Cardiac fibroblast (primary cell): ENCODE data around the gene ICAM4.

Source experiments
- DNase-seq, 2 donors: peaks; one replicate each; pipeline versions ENCODE4 v3.0.0 to v3.0.0-alpha.2; 2010; ENCODE audit warnings: low read depth in 2 of 2
- H3K4me3 ChIP-seq, 2 donors: replicated peaks in 1 of 2; 1 replicate in 1 of 2; 2 replicates in 1 of 2; pipeline ENCODE4 v1.5.1; 2011; ENCODE audit warnings: low read depth in 2 of 2, low read length in 2 of 2, mild to moderate bottlenecking in 2 of 2, moderate library complexity in 1 of 2
- CTCF ChIP-seq: IDR thresholded peaks from one replicate; pipeline ENCODE4 v1.5.1; 2011; ENCODE audit warnings: low read depth, mild to moderate bottlenecking, low read length, inconsistent platforms

The ICAM4 gene

GRCh38 chr19:10320602-10321416 is 34.1 kb downstream of the ICAM4 start:
- DNase-seq = no peak
- no peak overlapping the region for H3K4me3 ChIP-seq
- TF ChIP-seq CTCF = no peak

GRCh38 chr19:10321417-10321797 is 34.7 kb downstream of the ICAM4 start:
- no peak for TF ChIP-seq CTCF
- H3K4me3 ChIP-seq = no peak overlapping the region
- no peak for DNase-seq

GRCh38 chr19:10321874-10322835 is 35.4 kb downstream of the ICAM4 start:
- no peak for DNase-seq
- H3K4me3 ChIP-seq = no peak overlapping the region
- TF ChIP-seq CTCF = no peak

GRCh38 chr19:10325732-10326131 is 39.0 kb downstream of the ICAM4 start:
- no peak overlapping the region for H3K4me3 ChIP-seq
- no peak for DNase-seq
- TF ChIP-seq CTCF = no peak

- DNase-seq = no peak
- no peak overlapping the region for H3K4me3 ChIP-seq
- no peak for TF ChIP-seq CTCF
Observed at GRCh38 chr19:10327793-10328192, 41.0 kb downstream of the ICAM4 start.

- no peak for TF ChIP-seq CTCF
- DNase-seq = no peak
- no peak overlapping the region for H3K4me3 ChIP-seq
Observed at GRCh38 chr19:10328558-10329429, 42.0 kb downstream of the ICAM4 start.
